GM12878 (cell line): Measurements from ENCODE around the gene MLST8. TPM values are rescaled to one million over a fixed set of nuclear protein-coding genes. Genes with fewer than 3 reads are reported as not detected.

ENCODE experiments used
- BACH1 ChIP-seq: fragments of 450-650 bp; IDR thresholded peaks from 2 replicates; pipeline ENCODE4 v1.6.1; 2017; ENCODE audit warnings: mild to moderate bottlenecking, borderline replicate concordance
- BHLHE40 ChIP-seq, 2 experiments: fragments of 450-650 bp in 1 of 2; IDR thresholded peaks; 2 replicates each; pipeline ENCODE4 v1.6.1; 2011 to 2017; ENCODE audit warnings: low read depth in 2 of 2, borderline replicate concordance in 1 of 2, improper control_type of control experiment in 1 of 2, low read length in 1 of 2, mild to moderate bottlenecking in 1 of 2
- CBFB ChIP-seq: IDR thresholded peaks from 2 replicates; pipeline ENCODE4 v1.6.1; 2016; ENCODE audit warnings: antibody characterized with exemption, low read depth
- CBX3 ChIP-seq: fragments of 200-600 bp; sonication (generic); IDR thresholded peaks from 2 replicates; pipeline ENCODE4 v1.6.1; 2016; ENCODE audit warnings: low read depth, borderline replicate concordance
- CEBPB ChIP-seq, 2 experiments: fragments of 150-350 bp in 1 of 2; IDR thresholded peaks; 2 replicates each; pipeline ENCODE4 v1.6.1; 2012 to 2014; ENCODE audit warnings: low read depth in 2 of 2, low read length in 2 of 2, borderline replicate concordance in 1 of 2, inconsistent platforms in 1 of 2
- CHD4 ChIP-seq: fragments of 200-600 bp; sonication (generic); IDR thresholded peaks from 2 replicates; pipeline ENCODE4 v1.6.1; 2016; ENCODE audit warnings: mild to moderate bottlenecking
- DPF2 ChIP-seq: fragments of 450-650 bp; IDR thresholded peaks from 2 replicates; pipeline ENCODE4 v1.6.1; 2017; ENCODE audit warnings: mild to moderate bottlenecking
- GATAD2B ChIP-seq: fragments of 450-650 bp; conservative IDR thresholded peaks from 2 replicates; pipeline ENCODE4 v1.6.1; 2017; ENCODE audit warnings: low read depth, mild to moderate bottlenecking, moderate library complexity
- HCFC1 ChIP-seq: fragments of 150-350 bp; IDR thresholded peaks from 2 replicates; pipeline ENCODE4 v1.6.1; 2014; ENCODE audit warnings: low read length
- HDAC2 ChIP-seq: fragments of 200-600 bp; sonication (generic); IDR thresholded peaks from 2 replicates; pipeline ENCODE4 v1.6.1; 2017
- HDGF ChIP-seq: fragments of 450-650 bp; IDR thresholded peaks from 2 replicates; pipeline ENCODE4 v1.6.1; 2016; ENCODE audit warnings: antibody characterized with exemption
- KLF5 ChIP-seq: fragments of 450-650 bp; IDR thresholded peaks from 2 replicates; pipeline ENCODE4 v1.6.1; 2014; ENCODE audit warnings: mild to moderate bottlenecking; ENCODE audit not compliant: partially characterized antibody
- LARP7 ChIP-seq: fragments of 450-650 bp; IDR thresholded peaks from 2 replicates; pipeline ENCODE4 v1.6.1; 2017; ENCODE audit warnings: mild to moderate bottlenecking
- MEF2B ChIP-seq: fragments of 450-650 bp; IDR thresholded peaks from 2 replicates; pipeline ENCODE4 v1.6.1; 2018; ENCODE audit warnings: mild to moderate bottlenecking, moderate library complexity; ENCODE audit not compliant: partially characterized antibody, poor library complexity, severe bottlenecking
- MXI1 ChIP-seq: fragments of 150-350 bp; IDR thresholded peaks from 2 replicates; pipeline ENCODE4 v1.6.1; 2011; ENCODE audit warnings: low read depth, mild to moderate bottlenecking, inconsistent platforms, low read length, improper control_type of control experiment
- NBN ChIP-seq: fragments of 450-650 bp; IDR thresholded peaks from 2 replicates; pipeline ENCODE4 v1.6.1; 2016
- PAX5 ChIP-seq: IDR thresholded peaks from 2 replicates; pipeline ENCODE4 v1.6.1; 2011; ENCODE audit warnings: low read depth, low read length, borderline replicate concordance
- POLR2AphosphoS5 ChIP-seq: IDR thresholded peaks from 2 replicates; pipeline ENCODE4 v1.6.1; 2011; ENCODE audit warnings: mild to moderate bottlenecking, low read length, inconsistent platforms
- RB1 ChIP-seq: fragments of 450-650 bp; formaldehyde crosslinking; IDR thresholded peaks from 2 replicates; pipeline ENCODE4 v1.6.1; 2017; ENCODE audit warnings: mild to moderate bottlenecking, borderline replicate concordance
- RELA ChIP-seq: fragments of 450-650 bp; IDR thresholded peaks from 2 replicates; pipeline ENCODE4 v1.8.0; 2014; ENCODE audit warnings: borderline replicate concordance; ENCODE audit not compliant: partially characterized antibody
- RUNX3 ChIP-seq: IDR thresholded peaks from 2 replicates; pipeline ENCODE4 v1.6.1; 2012; ENCODE audit warnings: low read length, inconsistent platforms
- SMC3 ChIP-seq: IDR thresholded peaks from 2 replicates; pipeline ENCODE4 v1.6.1; 2011; ENCODE audit warnings: low read length, improper control_type of control experiment, borderline replicate concordance
- TAF1 ChIP-seq: IDR thresholded peaks from 2 replicates; pipeline ENCODE4 v1.6.1; 2011; ENCODE audit warnings: mild to moderate bottlenecking, low read depth, low read length, borderline replicate concordance
- TARDBP ChIP-seq: IDR thresholded peaks from 2 replicates; pipeline ENCODE4 v1.6.1; 2016; ENCODE audit warnings: borderline replicate concordance
- TCF12 ChIP-seq: IDR thresholded peaks from 2 replicates; pipeline ENCODE4 v1.6.1; 2011; ENCODE audit warnings: low read depth, mild to moderate bottlenecking, low read length
- ZBED1 ChIP-seq: IDR thresholded peaks from 2 replicates; pipeline ENCODE4 v1.6.1; 2016; ENCODE audit warnings: borderline replicate concordance
- ZNF207 ChIP-seq: fragments of 450-650 bp; IDR thresholded peaks from 2 replicates; pipeline ENCODE4 v1.6.1; 2014; ENCODE audit warnings: antibody characterized with exemption, mild to moderate bottlenecking, borderline replicate concordance
- ZSCAN29 ChIP-seq: fragments of 450-650 bp; IDR thresholded peaks from 2 replicates; pipeline ENCODE4 v1.6.1; 2017; ENCODE audit warnings: mild to moderate bottlenecking, moderate library complexity
- polyA plus RNA-seq, 11 experiments: library from polyadenylated mRNA; depleted of rRNA in 4 of 11; unstranded in 6 of 11; stranded (reverse) in 5 of 11; fragments of >200 nt; fragmentation: Nextera tagmentation in 4 of 11; fragmentation: Illumina TruSeq in 1 of 11; extraction: Ambion mirVana in 4 of 11; extraction: Trizol in 1 of 11; gene quantifications; 1 replicate in 1 of 11; 2 replicates in 10 of 11; pipeline versions ENCODE4 v1.2.1 to v1.2.3, GENCODE V29; 2011 to 2016; ENCODE audit warnings: inconsistent platforms in 2 of 11, missing spikeins in 2 of 11, low read depth in 1 of 11
- total RNA-seq, 4 experiments: library from RNA; depleted of rRNA in 3 of 4; stranded (reverse); fragments of >200 nt in 3 of 4; fragmentation: Illumina TruSeq in 1 of 4; extraction: Trizol in 1 of 4; gene quantifications; 2 replicates each; pipeline versions ENCODE4 v1.2.1 to v1.2.3, GENCODE V29; 2013 to 2021
- TF ChIP-seq, protein P1 (sequence below): fragments of 450-650 bp; IDR thresholded peaks from 2 replicates; pipeline ENCODE4 v1.6.1; 2014; ENCODE audit warnings: mild to moderate bottlenecking
- TF ChIP-seq, protein P2 (sequence below), 3 experiments: IDR thresholded peaks in 2 of 3; conservative IDR thresholded peaks in 1 of 3; 2 replicates each; pipeline ENCODE4 v1.5.1; 2011; ENCODE audit warnings: low read depth in 3 of 3, low read length in 3 of 3, mild to moderate bottlenecking in 3 of 3, control low read depth in 2 of 3, moderate library complexity in 2 of 3, inconsistent platforms in 1 of 3, mixed read lengths in 1 of 3; ENCODE audit not compliant: control insufficient read depth in 2 of 3, insufficient read depth in 1 of 3; ENCODE audit errors: extremely low read depth in 1 of 3

The MLST8 gene
- total and polyA plus RNA-seq, 10 of the 15 experiments (the other 5 are each of a cell fraction or from before 2014, with no cell fraction given), result 1.0 to 114 (median 64.2) TPM

DNA sequence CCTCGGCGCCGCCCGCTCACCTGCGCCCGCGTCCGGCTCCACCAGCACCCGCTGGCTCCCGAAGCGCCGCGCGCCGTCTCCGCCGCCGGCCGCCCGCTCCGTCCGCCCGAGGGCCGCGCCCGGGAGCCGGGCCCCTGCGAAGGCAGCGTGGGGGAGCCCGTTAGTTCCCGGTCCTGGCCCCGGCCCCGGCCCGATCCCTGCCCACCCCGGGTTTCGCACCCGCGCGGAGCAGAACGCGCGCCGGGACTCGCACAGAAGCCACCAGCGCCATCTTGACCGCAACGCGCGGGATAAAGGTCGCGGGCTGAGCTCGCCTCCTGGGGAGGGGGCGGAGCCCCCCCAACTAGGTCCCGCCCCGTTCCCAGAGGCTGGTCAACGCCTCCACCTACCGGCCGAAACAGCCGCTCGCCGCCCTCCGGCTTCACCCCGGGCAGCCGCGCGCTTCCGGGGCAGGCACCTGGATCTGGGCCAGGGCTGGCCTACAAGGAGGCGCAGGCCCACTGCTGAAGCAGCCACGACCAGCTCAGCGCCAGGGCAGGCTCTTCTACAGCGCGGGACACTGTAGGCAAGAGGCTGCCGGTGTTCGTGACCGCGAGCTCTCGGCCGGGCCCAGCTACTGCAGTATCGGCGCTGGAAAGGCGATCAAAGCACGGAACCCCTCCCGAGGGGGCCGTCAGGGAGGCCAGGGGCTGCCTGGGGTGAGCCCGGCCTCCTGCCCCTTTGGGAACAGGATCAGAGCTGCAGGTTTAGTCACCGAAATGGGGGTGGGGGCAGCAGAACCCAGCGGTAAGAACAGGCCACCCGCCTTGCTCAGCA, 46.2 kb downstream of the MLST8 start, which contains the start of gene ECI1 (continued):
- TF ChIP-seq RELA (peak; percentile 43), TAF1 (peak; percentile 94), KLF5 (peak; percentile 57), ZNF207 (peak; percentile 42; the same call in 1 of the 2 replicates), RB1 (peak; percentile 89), TARDBP (0 out of 2 replicates have a peak, but pooled peaks have one; percentile 53), HCFC1 (peak; percentile 31; the same call in 1 of the 2 replicates), CHD4 (no peak), GATAD2B (peak; percentile 91), NBN (peak; percentile 49), HDAC2 (no peak), PAX5 (peak; percentile 55; the same call in 1 of the 2 replicates), TCF12 (0 out of 2 replicates have a peak, but pooled peaks have one; percentile 49), RUNX3 (peak; percentile 93), BHLHE40 (IDR thresholded peaks at IDR 0.05; ENCODE audit: borderline replicate concordance in 1 of 2, low read depth in 2 of 2, low read length in 1 of 2) (peak; percentile 14 to 69; a peak in 3 of 4 replicates), BACH1 (0 out of 2 replicates have a peak, but pooled peaks have one; percentile 43), SMC3 (peak; percentile 31; the same call in 1 of the 2 replicates), CBFB (peak; percentile 83; the same call in 1 of the 2 replicates), HDGF (peak; percentile 98), MEF2B (no peak), CBX3 (no peak), MXI1 (peak; percentile 94), ZSCAN29 (peak; percentile 61; the same call in 1 of the 2 replicates), POLR2AphosphoS5 (peak; percentile 69; the same call in 1 of the 2 replicates), CEBPB (IDR thresholded peaks at IDR 0.05; ENCODE audit: borderline replicate concordance in 1 of 2, low read depth in 2 of 2, low read length in 2 of 2) (peak in 1 of 2 experiments; percentile 3; a peak in 1 of 4 replicates), DPF2 (peak; percentile 79; the same call in 1 of the 2 replicates), LARP7 (peak; percentile 67), ZBED1 (0 out of 2 replicates have a peak, but pooled peaks have one; percentile 40)
- TF ChIP-seq, protein P1, sequence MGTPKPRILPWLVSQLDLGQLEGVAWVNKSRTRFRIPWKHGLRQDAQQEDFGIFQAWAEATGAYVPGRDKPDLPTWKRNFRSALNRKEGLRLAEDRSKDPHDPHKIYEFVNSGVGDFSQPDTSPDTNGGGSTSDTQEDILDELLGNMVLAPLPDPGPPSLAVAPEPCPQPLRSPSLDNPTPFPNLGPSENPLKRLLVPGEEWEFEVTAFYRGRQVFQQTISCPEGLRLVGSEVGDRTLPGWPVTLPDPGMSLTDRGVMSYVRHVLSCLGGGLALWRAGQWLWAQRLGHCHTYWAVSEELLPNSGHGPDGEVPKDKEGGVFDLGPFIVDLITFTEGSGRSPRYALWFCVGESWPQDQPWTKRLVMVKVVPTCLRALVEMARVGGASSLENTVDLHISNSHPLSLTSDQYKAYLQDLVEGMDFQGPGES, result no peak
- TF ChIP-seq, protein P2, sequence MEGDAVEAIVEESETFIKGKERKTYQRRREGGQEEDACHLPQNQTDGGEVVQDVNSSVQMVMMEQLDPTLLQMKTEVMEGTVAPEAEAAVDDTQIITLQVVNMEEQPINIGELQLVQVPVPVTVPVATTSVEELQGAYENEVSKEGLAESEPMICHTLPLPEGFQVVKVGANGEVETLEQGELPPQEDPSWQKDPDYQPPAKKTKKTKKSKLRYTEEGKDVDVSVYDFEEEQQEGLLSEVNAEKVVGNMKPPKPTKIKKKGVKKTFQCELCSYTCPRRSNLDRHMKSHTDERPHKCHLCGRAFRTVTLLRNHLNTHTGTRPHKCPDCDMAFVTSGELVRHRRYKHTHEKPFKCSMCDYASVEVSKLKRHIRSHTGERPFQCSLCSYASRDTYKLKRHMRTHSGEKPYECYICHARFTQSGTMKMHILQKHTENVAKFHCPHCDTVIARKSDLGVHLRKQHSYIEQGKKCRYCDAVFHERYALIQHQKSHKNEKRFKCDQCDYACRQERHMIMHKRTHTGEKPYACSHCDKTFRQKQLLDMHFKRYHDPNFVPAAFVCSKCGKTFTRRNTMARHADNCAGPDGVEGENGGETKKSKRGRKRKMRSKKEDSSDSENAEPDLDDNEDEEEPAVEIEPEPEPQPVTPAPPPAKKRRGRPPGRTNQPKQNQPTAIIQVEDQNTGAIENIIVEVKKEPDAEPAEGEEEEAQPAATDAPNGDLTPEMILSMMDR (IDR thresholded peaks at IDR 0.05 in 2 of 3, conservative IDR thresholded peaks at IDR 0.05 in 1 of 3; ENCODE audit: control insufficient read depth in 2 of 3, extremely low read depth in 1 of 3, insufficient read depth in 1 of 3, low read depth in 3 of 3, low read length in 3 of 3), result peak; percentile 50 to 94 (median 62); a peak in 5 of 6 replicates
